NCI-H774 (cell line): ENCODE data around the gene TOMM20L.
"Not testable (repeated sequence)": the region's sequence is repeated elsewhere in the genome, so short reads cannot be mapped to it uniquely, and the experiment has no call there.

Source experiments
- DNase-seq: peaks from one replicate; lab custom pipeline; 2025; lab: John Stamatoyannopoulos, UW

Gene TOMM20L

DNA sequence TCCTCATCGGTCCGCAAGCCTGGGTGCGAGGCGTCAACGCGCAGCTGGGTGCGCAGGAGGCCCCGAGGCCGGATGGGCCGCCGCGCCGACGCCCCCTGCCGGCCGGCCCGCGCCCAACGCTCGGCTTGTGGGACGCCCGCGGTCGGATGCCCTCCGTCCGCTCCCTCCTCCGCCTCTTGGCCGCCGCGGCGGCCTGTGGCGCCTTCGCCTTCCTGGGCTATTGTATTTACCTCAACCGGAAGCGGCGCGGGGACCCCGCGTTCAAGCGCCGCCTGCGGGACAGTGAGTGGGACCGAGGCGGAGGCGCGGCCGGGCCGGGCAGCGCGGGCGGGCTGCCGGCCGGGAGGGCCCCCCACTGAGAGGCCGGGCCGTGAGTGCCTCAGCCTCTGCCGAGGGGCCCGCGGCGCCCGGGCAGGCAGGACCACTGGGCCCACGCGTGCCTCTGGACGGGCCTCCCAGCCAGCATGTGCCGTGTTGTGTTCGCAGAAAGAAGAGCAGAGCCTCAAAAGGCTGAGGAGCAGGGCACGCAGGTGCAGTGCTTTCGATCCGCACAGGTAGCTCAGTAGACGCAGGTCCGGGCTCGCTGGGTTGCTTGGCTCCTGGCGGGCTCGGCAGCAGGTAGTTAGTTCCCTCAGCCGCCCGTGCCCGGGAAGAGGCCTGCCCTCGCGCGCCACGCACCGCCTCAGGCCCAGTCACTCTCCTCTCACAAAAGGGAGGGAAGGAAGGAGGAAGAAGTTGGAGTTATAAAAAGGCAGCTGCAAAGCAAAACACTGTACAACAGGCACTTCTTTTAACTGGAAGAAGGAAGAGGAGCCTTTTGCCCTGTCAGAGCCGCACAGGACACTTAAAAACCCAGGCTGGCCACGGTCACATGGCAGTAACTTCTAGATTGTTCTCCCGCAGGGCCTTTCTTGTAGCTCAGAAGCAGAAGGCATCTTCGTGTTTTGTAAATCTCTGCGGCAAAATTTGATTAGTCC lies at the start of gene TOMM20L:
TOMM20L (plus strand) TSS at position 119 of the 977 bp plus-strand sequence; CDS start at position 147, 28 bp downstream.
- peak; percentile 26 for DNase-seq

DNA sequence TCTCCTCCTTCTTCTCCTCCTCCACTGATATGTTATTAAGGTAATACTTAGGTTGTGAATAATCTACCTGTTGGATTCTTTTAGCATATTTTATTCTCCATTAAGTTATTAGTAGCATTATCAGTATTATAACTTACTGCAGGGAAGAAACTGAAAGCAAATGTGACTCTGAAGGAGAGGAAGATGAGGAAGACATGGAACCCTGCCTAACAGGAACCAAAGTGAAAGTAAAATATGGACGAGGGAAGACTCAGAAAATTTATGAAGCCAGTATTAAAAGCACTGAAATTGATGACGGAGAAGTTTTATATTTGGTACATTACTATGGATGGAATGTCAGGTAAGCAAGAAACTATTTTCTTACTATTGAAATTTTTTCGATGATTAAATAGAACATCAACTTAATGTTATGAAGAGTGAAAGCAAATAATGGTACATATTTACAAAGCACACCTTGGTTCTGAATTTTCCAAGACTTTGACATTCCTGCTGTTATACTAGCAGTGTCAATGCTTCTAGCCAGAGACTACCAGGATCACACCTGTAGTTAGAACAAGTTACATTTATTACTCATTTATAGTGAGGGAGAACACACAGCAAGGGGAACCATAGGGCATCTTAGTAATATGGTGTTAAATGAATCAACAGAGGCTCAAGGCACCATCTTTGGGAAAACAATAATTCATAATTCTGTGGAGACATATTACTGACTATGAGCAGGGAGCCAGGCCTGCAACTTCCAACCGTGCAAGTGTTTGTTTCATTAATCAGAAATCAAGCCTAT lies 42.0 kb upstream of the TOMM20L start:
- DNase-seq: no peak

DNA sequence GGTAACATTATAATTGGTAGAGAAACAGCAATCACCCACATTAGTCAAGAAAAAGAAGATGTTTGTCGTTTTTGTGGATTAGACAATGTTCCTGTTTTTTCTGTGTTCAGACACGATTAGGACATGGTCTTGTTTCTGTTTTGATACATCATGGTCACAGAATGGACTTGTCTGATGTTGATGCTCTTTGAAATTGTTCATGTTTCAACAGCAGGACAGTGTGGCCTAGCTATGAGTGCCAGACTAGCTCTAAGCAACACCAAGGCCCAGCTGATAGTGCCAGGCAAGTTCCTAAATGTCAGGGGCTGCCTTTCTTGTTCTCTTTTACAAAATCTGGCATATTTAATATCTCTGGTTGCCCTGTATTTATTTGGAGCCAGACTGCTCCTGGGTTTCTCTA lies 40.9 kb upstream of the TOMM20L start:
- DNase-seq: no peak

DNA sequence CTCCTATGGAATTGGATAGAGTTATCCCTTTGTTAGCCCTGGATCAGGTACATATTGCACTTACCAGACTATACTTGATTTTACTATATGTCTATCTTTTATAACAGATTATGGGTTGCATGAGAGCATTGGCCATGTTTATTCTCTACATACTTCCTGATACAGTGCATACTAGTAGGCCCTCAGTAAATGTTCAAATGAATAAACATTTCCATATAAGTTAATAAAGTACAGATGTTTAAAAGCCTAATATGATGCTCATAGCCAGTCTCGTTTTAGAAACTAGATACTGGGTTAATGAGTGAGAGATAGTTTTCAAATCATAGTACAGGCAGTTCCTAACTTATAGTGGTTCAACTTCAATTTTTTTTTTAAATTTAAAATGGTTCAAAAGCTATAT lies 39.5 kb upstream of the TOMM20L start:
- no peak for DNase-seq

DNA sequence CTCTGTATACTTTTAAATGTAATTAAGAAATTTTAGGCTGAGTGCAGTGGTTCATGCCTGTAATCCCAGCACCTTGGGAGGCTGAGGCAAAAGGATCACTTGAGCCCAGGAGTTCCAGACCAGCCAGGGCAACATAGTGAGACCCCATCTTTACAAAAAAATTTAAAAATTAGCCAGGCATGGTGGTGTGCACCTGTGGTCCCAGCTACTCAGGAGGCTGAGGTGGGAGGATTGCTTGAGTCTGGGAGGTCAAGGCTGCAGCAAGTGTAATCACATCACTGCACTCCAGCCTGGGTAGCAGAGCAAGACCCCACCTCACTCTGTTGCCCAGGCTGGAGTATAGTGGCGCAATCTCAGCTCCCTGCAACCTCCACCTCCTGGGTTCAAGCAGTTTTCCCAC lies 33.5 kb upstream of the TOMM20L start:
- DNase-seq: not testable (repeated sequence)

DNA sequence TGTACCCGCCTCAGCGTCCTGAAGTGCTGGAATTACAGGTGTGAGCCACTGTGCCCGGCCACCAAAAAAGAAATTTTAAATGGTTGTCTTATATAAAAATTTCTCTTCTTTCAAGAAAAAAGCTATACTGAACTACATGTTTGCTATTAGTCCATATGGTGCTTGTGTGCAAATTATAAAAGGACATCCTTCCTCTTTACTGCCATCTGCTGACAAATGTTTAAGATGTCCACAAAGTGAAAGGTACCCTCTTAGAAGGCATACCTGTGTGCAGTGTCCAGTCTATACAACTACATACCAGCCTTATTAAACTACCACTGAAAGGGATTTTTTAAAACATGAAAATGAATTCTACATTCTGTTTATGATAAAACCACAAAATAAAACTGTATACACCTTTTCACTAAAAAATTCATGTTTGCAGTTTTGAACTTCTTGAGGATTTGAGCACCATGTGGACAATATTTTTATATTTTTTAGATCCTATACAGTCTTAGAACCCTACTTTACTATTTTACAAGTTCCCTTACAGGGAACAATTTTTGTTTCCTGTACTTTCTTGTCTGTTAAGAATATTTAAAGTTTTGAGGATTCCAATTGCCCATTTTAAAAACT lies 32.8 kb upstream of the TOMM20L start:
- no peak for DNase-seq

DNA sequence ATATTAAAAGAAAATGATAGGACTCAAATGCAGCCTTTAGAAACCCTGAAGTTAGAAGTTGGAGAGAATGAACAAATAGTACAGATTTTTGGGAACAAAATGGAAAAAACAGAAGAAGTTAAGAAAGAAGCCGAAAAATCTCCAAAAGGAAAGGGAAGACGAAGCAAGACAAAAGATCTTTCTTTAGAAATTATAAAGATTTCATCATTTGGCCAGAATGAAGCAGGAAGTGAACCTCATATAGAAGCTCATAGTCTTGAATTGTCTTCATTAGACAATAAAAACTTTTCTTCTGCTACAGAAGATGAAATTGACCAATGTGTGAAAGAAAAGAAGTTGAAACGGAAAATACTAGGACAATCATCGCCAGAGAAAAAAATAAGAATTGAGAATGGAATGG lies 31.4 kb upstream of the TOMM20L start:
- no peak for DNase-seq

DNA sequence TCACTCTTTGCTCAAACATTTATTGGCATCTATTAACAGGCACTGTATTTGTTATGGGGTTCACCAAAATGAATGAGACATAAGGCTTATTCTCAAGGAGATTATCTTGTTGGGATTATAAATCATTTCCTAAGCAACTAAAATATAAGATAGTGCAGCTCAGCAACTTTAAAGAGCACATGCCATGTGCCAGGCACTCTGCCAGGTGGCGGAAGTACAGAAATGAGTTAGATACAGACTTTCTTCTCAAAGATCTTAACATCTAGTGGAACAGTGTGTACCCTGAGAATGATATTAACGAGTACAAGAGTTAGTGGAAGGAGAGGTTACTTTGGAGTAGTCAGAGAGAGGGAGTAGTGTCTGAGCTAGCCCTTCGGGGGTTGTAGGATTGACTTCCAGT lies 28.4 kb upstream of the TOMM20L start:
- no peak for DNase-seq

DNA sequence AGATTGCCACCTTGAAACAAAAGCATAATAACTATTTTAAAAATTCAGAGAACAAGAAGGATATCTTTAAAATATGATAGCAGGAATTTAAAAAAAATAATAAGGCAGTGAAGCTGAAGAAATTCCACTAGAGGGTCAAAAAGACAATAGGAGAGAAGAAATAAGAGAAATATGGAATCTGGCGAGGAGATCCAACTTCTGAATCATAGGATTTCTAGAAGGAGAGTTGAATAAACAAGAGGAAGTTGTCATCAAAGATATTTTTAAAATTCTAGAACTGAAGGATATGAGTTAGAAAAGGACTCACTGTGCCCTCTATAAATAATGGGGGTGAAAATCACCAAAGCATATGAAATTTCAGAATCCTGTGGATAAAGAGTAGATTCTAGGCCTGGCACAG lies 26.8 kb upstream of the TOMM20L start:
- no peak for DNase-seq

DNA sequence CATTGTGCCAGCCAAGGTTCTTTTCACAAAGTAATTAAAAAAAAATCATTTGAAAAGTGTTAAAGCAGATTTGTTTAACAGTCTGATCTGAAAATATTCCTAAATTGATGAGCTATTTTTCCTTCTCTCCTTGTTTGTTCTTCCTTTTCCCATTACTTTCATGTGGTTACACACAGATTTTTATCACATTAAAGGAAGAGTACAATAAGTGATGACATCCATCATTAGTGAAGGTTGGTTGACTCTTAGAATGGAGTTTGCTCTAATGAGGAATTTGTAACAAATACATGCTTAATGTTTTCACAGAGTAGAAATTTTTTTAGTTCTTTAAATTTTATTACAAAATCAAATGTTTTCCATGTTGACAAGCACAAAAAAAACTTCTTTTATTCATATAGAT lies 18.9 kb upstream of the TOMM20L start:
- DNase-seq: no peak

DNA sequence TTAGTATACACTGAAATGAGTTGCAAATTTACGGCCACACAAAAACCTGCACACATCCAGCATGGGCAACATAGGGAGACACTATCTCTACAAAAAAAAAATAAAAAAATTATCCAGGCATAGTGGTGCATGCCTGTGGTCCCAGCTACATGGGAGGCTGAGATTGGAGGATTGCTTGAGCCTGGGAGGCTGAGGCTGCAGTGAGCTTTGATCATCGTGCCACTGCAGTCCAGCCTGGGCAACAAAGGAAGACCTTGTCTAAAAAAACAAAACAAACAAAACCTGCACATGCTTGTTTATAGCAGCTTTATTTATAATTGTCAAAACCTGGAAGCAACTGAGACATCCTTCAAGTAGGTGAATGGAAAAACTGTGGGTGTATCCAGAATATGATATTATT lies 4.9 kb upstream of the TOMM20L start:
- DNase-seq: no peak

DNA sequence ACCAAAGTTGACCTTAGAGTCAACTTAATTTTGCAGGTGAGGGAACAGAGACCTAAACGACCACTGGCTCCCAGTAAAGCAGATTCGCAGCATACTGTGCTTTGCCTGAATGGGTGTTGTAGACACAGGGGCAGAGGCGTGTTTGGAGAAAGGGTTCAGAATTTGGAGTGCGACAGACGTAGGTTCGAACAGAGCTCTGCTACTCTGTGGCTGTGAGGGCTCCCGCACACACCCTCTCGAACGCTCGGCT lies 243 bp upstream of the TOMM20L start:
- DNase-seq: no peak

DNA sequence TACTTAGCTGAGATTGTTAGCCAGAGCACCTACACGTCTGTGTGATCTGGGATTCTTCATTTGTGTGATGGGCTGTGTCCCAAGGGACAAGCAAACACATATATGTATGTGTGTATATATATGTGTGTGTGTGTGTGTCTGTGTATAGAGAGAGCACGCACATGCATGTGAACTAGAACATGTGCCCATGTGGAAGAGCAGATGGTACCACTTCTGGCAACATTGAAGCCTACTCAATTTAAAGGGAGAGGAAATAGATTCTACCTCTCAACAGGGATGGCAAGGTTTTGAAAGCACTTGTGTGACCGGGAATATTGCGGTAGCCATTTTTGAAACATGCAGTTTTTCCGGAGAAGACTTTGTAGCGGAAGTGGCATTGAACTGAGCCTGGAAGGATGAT lies 1.4 kb downstream of the TOMM20L start:
- DNase-seq: no peak

DNA sequence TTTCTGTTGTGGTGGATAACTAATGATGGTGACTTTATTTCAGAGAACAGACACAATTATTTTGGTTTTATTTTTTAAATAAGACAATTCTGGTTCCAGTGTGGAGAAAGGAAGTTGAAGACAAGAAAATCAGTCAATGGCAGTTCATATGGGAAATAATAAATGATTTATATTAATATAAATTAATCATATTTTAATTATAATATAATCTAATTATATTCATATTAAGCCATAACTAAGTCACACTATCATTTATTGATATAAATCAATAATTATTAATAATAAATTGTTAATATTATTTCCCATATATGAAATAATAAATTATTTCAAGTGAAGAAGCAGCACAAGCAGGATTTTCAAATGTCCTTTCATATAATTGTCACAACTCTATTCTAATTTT lies 2.8 kb downstream of the TOMM20L start:
- no peak for DNase-seq

DNA sequence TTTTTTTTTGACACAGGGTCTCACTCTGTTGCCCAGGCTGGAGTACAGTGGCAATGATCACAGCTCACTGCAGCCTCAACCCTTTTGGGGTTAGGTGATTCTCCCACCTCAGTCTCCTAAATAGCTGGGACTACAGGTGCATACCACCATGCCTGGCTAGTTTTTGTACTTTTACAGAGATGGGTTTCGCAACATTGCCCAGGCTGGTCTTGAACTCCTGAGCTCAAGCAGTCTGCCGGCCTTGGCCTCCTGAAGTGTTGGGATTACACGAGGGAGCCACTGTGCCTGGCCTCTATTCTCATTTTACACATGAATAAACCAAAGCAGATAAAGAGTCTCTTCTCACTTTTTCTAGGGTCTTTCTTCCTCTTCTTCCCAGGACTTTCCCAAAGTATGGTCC lies 3.2 kb downstream of the TOMM20L start:
- DNase-seq: no peak

DNA sequence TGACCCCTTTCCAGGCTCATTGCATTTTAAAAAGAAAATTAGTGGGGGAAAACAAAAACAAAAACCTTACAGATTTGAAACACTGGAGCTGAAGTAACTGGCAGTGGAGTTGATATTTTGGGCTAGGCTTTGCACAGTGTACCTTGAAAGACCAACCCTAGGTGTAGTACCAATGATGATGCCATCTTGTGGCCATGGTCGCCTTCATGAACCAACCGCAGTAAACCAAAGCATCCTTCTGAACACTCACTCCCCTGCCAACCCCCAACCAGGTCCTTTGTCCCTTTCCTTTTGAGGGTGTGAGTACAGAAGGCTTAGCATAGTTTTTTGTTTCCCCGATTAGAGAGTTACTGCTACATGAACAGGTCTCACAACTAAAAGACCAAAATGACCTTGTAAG lies 5.9 kb downstream of the TOMM20L start:
- no peak for DNase-seq

DNA sequence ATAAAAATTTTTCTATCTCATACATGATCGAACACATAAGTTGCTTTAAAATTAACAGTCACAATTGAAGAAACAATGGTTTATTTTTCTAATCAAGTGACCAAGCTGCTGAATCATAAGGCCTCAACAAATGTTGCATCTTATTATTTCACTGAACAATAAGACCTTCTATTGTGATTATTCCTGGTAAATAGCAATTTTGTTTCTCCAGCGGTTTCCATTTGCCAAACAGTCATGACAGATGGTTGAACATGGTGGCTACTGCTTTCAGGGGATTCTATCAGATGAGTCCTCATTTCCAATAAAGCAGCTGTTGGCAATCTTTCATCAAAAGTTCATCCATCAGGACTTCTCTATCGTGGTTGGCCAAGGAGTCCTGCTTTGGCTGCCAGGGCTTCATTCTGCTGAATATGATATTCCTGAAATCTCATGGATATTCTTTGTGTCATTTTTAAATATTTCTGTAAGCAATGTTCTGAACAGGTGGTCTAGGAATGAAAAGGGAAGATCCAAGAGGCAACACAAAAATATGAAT lies 13.0 kb downstream of the TOMM20L start:
- DNase-seq: no peak

DNA sequence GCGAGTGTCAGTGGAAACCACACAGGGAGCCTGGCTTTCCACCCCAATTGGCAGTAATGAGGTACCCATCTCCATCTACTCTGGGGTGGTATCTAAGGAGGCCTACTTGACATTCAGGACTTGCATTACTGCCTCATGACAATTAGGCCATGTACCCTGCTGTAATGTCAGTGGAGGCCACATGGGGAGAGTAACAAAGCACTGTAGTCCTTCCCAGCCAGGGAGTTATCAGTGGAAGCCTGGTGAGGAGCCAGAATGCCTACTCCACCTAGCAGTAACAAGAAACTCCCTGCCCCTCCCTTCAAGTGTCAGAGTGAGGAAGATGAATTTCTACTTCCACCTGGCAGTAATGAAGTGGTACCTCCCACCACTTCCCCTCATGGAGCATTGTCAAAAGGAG lies 19.1 kb downstream of the TOMM20L start:
- DNase-seq: no peak

DNA sequence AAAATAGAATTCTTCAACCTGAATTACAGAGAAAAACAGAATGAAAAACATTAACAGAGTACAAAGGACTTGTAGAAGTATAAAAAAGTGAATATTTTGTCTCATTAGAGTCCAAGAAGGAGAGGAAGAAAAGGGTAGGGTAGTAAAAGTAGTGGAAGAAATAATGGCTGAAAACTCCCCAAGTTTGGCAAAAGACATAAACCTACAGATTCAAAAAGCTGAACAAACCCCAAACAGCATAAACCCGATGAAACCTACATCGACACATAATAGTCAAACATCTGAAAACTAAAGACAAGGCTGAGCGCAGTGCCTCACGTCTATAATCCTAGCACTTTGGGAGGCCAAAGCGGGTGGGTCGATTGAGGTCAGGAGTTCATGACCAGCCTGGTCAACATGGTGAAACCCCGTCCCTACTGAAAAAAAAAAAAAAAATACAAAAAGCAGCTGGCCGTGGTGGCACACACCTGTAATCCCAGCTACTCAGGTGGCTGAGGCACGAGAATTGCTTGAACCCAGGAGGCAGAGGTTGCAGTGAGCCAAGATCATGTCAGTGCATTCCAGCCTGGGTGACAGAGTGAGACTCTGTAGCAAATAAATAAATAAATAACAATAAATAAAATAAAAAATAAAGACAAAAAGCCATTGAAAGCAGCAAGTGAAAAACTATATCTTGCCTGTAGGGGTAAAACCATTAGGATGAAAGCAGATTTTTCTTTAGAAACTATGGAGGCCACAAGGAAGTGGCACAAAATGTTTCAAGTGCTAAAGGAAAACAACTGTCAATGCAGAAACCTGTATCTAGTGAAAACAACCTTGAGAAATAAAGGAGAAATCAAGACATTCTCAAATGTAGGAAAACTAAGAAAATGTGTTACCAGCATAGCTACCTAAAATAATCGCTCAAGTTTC lies 20.2 kb downstream of the TOMM20L start:
- DNase-seq: no peak

DNA sequence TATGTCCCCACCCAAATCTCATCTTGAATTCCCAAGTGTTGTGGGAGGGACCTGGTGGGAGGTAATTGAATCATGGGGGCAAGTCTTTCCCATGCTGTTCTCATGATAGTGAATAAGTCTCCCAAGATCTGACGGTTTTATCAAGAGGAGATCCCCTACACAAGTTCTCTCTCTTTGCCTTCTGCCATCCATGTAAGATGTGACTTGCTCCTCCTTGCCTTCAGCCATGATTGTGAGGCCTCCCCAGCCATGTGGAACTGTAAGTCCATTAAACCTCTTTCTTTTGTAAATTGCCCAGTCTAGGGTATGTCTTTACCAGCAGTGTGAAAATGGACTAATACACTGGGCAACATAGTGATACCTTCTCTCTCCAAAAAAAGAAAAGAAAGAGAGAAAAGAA lies 21.2 kb downstream of the TOMM20L start:
- DNase-seq: not testable (repeated sequence)

DNA sequence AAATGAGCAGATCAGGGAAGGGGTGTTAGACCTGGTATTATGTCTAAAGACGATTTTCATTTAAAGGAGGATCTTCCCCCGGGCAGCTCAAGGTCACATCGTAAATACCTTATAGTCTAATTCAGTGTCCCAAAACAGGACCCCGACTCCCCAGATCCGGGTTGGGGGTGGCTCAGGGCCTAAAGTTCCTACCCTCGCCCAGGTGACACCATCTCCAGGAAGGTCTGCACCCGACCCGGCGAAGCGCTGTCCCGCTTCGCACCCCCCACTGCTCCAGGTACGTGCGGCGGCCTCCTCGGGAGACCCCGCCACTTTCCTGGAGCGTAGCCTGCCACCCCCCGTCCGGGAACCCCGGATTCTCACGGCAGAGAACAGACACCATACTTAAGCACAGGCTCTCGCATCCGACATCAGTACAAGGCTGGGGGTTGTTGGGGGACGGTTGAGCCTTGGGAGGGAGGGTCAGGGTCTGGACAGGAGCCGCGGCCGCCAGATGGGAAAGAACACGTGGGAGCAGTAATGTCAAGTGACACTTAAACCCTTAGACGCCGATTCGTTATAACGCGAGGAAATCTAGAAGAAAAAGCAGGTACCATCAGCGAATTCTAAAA lies 31.0 kb downstream of the TOMM20L start:
- DNase-seq: peak; percentile 6
